Endothelial cell (in vitro differentiated cells): ENCODE measurements around the gene SPEM1. TPM values are rescaled to one million over a fixed set of nuclear protein-coding genes. Genes with fewer than 3 reads are reported as not detected.

ENCODE experiments used
- DNase-seq: peaks from one replicate; pipeline ENCODE4 v3.0.0; 2021; ENCODE audit warnings: low spot score
- H3K27ac Mint-ChIP-seq: one replicate; pipeline ENCODE4 v1.8.0; 2021; ENCODE audit warnings: mixed read lengths, inconsistent platforms; ENCODE audit not compliant: unreplicated experiment
- H3K27me3 Mint-ChIP-seq: one replicate; pipeline ENCODE4 v1.8.0; 2021; ENCODE audit warnings: mild to moderate bottlenecking, moderate library complexity, mixed read lengths, inconsistent platforms; ENCODE audit not compliant: unreplicated experiment
- H3K36me3 Mint-ChIP-seq: one replicate; pipeline ENCODE4 v1.8.0; 2021; ENCODE audit warnings: mild to moderate bottlenecking, low read depth, mixed read lengths, inconsistent platforms; ENCODE audit not compliant: unreplicated experiment
- H3K4me1 Mint-ChIP-seq: one replicate; pipeline ENCODE4 v1.8.0; 2021; ENCODE audit warnings: mild to moderate bottlenecking, mixed read lengths, inconsistent platforms; ENCODE audit not compliant: unreplicated experiment
- H3K4me3 Mint-ChIP-seq: one replicate; pipeline ENCODE4 v1.8.0; 2021; ENCODE audit warnings: mild to moderate bottlenecking, mixed read lengths, inconsistent platforms; ENCODE audit not compliant: unreplicated experiment
- H3K9me3 Mint-ChIP-seq: one replicate; pipeline ENCODE4 v1.8.0; 2021; ENCODE audit warnings: mixed read lengths, inconsistent platforms; ENCODE audit not compliant: unreplicated experiment
- total RNA-seq: library from RNA; stranded (reverse); fragmentation: NEBNext Ultra II Directional; extraction: Animal tissue kit (Norgen Biotek cat#: 25700); gene quantifications from one replicate; pipeline ENCODE4 v1.2.1, GENCODE V29; 2021; ENCODE audit not compliant: unreplicated experiment
- TF ChIP-seq, protein P1 (sequence below): fragments of 200-600 bp; sonication (generic); IDR thresholded peaks from one replicate; pipeline ENCODE4 v1.5.0; 2021; ENCODE audit warnings: antibody characterized with exemption; ENCODE audit not compliant: unreplicated experiment

SPEM1 gene
- total RNA-seq, 1 donor from 2014 or later = 0.38 TPM

DNA sequence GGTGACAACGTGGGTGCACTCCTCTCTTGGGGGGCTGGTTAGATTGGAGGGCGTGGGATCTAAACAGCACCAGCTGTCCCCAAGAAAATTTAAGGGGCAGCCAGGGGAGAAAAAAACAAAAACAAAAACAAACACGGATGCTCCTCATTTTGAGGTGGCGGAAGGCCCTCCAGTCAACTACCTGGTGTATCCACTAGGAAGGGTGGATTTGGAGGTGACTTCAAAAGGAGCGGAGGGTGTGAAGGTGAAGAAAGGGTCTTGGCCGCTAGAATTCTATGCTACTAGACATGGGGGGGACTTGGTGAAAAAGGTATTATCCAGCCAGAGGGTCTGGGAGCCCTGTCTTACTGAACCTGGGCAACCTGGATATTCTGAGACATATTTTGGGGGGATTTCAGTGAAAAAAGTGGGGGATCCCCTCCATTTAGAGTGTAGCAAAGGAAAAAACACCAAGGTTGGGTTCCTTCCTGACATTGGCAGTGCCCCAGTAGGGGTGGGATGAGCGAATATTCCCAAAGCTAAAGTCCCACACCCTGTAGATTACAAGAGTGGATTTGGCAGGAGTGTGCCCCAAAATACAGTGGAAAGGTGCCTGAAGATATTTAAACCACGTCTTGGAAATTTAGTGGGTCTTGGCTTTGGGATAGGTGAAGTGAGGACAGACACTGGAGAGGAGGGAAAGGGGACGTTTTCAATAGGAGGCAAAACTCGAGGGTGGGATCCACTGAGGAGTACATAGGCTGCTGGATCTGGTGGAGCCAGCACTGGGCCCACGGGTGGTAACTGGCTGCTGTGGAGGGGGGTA is 18.7 kb downstream of the SPEM1 start:
- H3K36me3 Mint-ChIP-seq = no peaks in the 10 kb centered on the region
- H3K4me3 Mint-ChIP-seq = peak overlapping the region; percentile 86
- TF ChIP-seq, protein P1, sequence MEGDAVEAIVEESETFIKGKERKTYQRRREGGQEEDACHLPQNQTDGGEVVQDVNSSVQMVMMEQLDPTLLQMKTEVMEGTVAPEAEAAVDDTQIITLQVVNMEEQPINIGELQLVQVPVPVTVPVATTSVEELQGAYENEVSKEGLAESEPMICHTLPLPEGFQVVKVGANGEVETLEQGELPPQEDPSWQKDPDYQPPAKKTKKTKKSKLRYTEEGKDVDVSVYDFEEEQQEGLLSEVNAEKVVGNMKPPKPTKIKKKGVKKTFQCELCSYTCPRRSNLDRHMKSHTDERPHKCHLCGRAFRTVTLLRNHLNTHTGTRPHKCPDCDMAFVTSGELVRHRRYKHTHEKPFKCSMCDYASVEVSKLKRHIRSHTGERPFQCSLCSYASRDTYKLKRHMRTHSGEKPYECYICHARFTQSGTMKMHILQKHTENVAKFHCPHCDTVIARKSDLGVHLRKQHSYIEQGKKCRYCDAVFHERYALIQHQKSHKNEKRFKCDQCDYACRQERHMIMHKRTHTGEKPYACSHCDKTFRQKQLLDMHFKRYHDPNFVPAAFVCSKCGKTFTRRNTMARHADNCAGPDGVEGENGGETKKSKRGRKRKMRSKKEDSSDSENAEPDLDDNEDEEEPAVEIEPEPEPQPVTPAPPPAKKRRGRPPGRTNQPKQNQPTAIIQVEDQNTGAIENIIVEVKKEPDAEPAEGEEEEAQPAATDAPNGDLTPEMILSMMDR = no peak
- peak overlapping the region; percentile 55 for H3K27ac Mint-ChIP-seq
- no peak for DNase-seq
- H3K9me3 Mint-ChIP-seq = no peaks in the 10 kb centered on the region
- H3K4me1 Mint-ChIP-seq = peaks cover 38% of the 10 kb centered on the region
- H3K27me3 Mint-ChIP-seq = peaks cover 28% of the 10 kb centered on the region

DNA sequence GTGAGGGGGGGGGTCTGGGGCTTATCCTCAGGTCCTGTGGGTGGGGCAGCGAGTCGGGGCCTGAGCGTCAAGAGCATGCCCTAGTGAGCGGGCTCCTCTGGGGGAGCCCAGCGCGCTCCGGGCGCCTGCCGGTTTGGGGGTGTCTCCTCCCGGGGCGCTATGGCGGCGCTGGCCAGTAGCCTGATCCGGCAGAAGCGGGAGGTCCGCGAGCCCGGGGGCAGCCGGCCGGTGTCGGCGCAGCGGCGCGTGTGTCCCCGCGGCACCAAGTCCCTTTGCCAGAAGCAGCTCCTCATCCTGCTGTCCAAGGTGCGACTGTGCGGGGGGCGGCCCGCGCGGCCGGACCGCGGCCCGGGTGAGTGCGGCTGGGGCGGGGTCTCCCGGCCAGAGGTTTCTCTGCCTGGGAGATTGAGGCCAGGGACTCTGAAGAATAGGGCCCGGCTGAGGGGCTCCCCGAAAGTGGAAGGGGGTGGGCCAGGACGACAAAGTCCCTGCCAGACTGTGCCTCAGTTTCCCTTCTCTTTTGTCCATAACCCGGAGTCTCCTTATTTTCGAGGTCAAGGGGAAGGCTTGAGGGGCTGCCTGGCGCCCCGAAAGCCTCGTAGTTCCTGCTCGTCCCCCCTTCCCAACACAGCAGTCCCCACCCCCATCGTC is 19.5 kb downstream of the SPEM1 start, which contains the start of gene FGF11:
Gene FGF11 (plus strand): TSS at position 51 of the 651 bp plus-strand sequence. CDS start 109 bp downstream, at position 160.
- TF ChIP-seq, protein P1 = no peak
- H3K4me1 Mint-ChIP-seq = peaks cover 40% of the 10 kb centered on the region
- H3K4me3 Mint-ChIP-seq = peak within 1 kb of the TSS; percentile 92
- H3K27me3 Mint-ChIP-seq = peaks cover 28% of the 10 kb centered on the region
- no peaks in the 10 kb centered on the region for H3K36me3 Mint-ChIP-seq
- peak; percentile 31 for DNase-seq
- H3K9me3 Mint-ChIP-seq = no peaks in the 10 kb centered on the region
- peak within 1 kb of the TSS; percentile 72 for H3K27ac Mint-ChIP-seq

DNA sequence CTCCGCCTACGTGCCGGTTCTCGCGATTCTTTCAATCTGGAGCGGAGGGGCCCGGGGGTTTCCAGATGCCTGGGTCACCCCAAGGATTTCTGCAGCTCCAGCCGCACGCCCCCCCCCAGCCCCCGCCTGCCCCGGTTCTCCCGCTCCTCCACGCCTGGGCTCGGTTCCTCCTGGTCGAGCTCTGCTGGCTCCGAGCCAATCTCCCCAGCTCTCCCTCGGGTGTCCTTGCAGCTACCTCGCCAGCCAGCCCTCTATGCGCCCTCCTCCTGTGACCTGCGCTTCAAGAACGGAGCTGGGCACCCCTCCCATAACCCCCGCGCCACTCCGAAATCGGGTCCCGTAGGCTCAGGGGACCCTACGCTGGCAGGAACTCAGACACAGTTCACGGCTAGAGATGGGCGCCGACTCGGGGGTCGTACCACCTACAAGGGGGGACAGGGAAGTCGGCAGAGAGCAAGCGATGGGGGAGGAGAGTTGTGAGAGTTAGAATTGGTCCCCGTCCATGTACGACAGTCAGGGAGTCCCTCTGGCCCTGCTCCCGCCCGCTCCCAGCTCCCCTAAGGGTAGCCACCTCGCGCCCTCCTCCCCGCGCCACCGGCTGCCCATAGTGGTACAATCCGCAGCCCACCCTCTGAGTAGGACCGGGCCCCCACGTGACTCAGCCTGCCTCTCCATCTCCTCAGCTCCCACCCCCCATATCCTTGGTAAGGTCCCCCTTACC is 20.1 kb downstream of the SPEM1 start:
- DNase-seq = no peak

DNA sequence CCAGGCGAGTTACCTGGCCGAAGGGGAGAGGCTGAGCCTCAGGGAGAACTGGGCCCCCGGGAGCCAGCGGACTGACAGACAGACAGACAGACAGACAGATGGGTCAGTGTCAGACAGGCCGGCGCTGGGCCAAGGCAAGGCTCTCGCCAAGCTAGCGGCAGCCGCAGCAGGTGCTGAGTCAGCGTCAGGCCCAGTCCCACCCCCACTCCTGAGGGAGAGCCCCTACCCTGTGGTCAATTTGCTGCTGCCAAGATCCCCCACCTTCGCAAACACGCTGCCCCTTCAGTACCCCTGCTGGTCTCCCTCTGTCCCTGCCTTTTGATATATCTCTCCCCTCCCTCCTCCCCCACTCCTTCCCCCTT is 20.7 kb downstream of the SPEM1 start:
- H3K36me3 Mint-ChIP-seq = no peaks in the 10 kb centered on the region
- H3K27ac Mint-ChIP-seq = no peak overlapping the region
- H3K9me3 Mint-ChIP-seq = no peaks in the 10 kb centered on the region
- DNase-seq = peak; percentile 39
- H3K4me1 Mint-ChIP-seq = peaks cover 38% of the 10 kb centered on the region
- TF ChIP-seq, protein P1 = no peak
- peak overlapping the region; percentile 92 for H3K4me3 Mint-ChIP-seq
- H3K27me3 Mint-ChIP-seq = peaks cover 29% of the 10 kb centered on the region

More for the DNA sequence above, 20.1 kb downstream of the SPEM1 start:
- H3K9me3 Mint-ChIP-seq = no peaks in the 10 kb centered on the region
- peak overlapping the region; percentile 92 for H3K4me3 Mint-ChIP-seq
- no peaks in the 10 kb centered on the region for H3K36me3 Mint-ChIP-seq
- peaks cover 29% of the 10 kb centered on the region for H3K27me3 Mint-ChIP-seq
- TF ChIP-seq, protein P1 = no peak
- peak overlapping the region; percentile 72 for H3K27ac Mint-ChIP-seq
- H3K4me1 Mint-ChIP-seq = peaks cover 36% of the 10 kb centered on the region
